ENCODE data around the gene CIB4. TPM values are rescaled to one million over a fixed set of nuclear protein-coding genes. Genes with fewer than 3 reads are reported as not detected.

CIB4 gene
- total RNA-seq, 4 donors from 2014 or later: 0.45 to 0.94 TPM; not detected in 2

GRCh38 chr2:26560892-26561291 lies 80.3 kb downstream of the CIB4 start:
- DNase-seq: no peak
- intact Hi-C loops (cut with DNase I): no loop called here
- H3K36me3 ChIP-seq: no peaks in the 10 kb centered on the region
- TF ChIP-seq CTCF (IDR thresholded peaks at IDR 0.05) (no peak), POLR2A (IDR thresholded peaks at IDR 0.05) (no peak)
- H3K4me3 ChIP-seq (replicated peaks in 1 of 3): no peak overlapping the region
- WGBS, 2 donors: 79 to 92% methylated on average over 3 of the region's 3 CpGs
- peaks cover 6 to 17% of the 10 kb centered on the region in 2 donors for H3K4me1 ChIP-seq
- H3K9me3 ChIP-seq: no peaks in the 10 kb centered on the region
- no peak overlapping the region for H3K27ac ChIP-seq
- H3K27me3 ChIP-seq: no peaks in the 10 kb centered on the region

GRCh38 chr2:26559556-26559955 lies 81.6 kb downstream of the CIB4 start:
- DNase-seq: no peak
- Histone ChIP-seq H3K9me3 (no peaks in the 10 kb centered on the region), H3K4me3 (replicated peaks in 1 of 3) (no peak overlapping the region), H3K27me3 (no peaks in the 10 kb centered on the region), H3K36me3 (no peaks in the 10 kb centered on the region), H3K27ac (no peak overlapping the region), H3K4me1 (peaks cover 6 to 17% of the 10 kb centered on the region in 2 donors)
- TF ChIP-seq POLR2A (IDR thresholded peaks at IDR 0.05): no peak
- no peak for TF ChIP-seq CTCF (IDR thresholded peaks at IDR 0.05)
- WGBS, 2 donors: 83 to 85% methylated on average over 2 of the region's 2 CpGs
- intact Hi-C loops (cut with DNase I): no loop called here

- Histone ChIP-seq H3K9me3 (no peaks in the 10 kb centered on the region), H3K4me1 (peaks cover 6 to 17% of the 10 kb centered on the region in 2 donors), H3K27ac (no peak overlapping the region), H3K27me3 (no peaks in the 10 kb centered on the region), H3K36me3 (no peaks in the 10 kb centered on the region), H3K4me3 (replicated peaks in 1 of 3) (no peak overlapping the region)
- DNase-seq: no peak
- intact Hi-C loops (cut with DNase I): no loop called here
- 88 to 100% methylated on average over 2 to 3 of the region's 3 CpGs for WGBS, 2 donors
- no peak for TF ChIP-seq POLR2A (IDR thresholded peaks at IDR 0.05)
- no peak for TF ChIP-seq CTCF (IDR thresholded peaks at IDR 0.05)
Measured at GRCh38 chr2:26559044-26559405, 82.1 kb downstream of the CIB4 start.

GRCh38 chr2:26558271-26559043 lies 82.7 kb downstream of the CIB4 start:
- Histone ChIP-seq H3K36me3 (no peaks in the 10 kb centered on the region), H3K27ac (no peak overlapping the region), H3K4me3 (replicated peaks in 1 of 3) (no peak overlapping the region), H3K27me3 (no peaks in the 10 kb centered on the region), H3K9me3 (no peaks in the 10 kb centered on the region), H3K4me1 (peaks cover 5 to 16% of the 10 kb centered on the region in 2 donors)
- TF ChIP-seq POLR2A (IDR thresholded peaks at IDR 0.05) (no peak), CTCF (IDR thresholded peaks at IDR 0.05) (no peak)
- intact Hi-C loops (cut with DNase I): no loop called here
- 23 to 33% methylated on average over 23 to 24 of the region's 27 CpGs for WGBS, 2 donors
- DNase-seq: peak in 1 of 2 donors; percentile 31

- Histone ChIP-seq H3K4me3 (replicated peaks in 1 of 3) (no peak overlapping the region), H3K36me3 (no peaks in the 10 kb centered on the region), H3K9me3 (no peaks in the 10 kb centered on the region), H3K4me1 (peaks cover 0 to 5% of the 10 kb centered on the region in 2 donors), H3K27me3 (no peaks in the 10 kb centered on the region), H3K27ac (no peak overlapping the region)
- 78 to 85% methylated on average over 12 of the region's 12 CpGs for WGBS, 2 donors
- no peak for DNase-seq
- intact Hi-C loops (cut with DNase I): no loop called here
- TF ChIP-seq POLR2A (IDR thresholded peaks at IDR 0.05) (no peak), CTCF (IDR thresholded peaks at IDR 0.05) (no peak)
Measured at GRCh38 chr2:26557244-26557925, 83.8 kb downstream of the CIB4 start.
